GM12878 (cell line): ENCODE measurements around the gene TCTN1. TPM values are rescaled to one million over a fixed set of nuclear protein-coding genes. Genes with fewer than 3 reads are reported as not detected.
A peak's percentile ranks its signal among the peaks of the same experiment; 100 is the strongest.

Experiments
- CHD2 ChIP-seq: IDR thresholded peaks from 2 replicates; pipeline ENCODE4 v1.6.1; 2011; ENCODE audit warnings: low read depth, low read length, improper control_type of control experiment, borderline replicate concordance
- HDGF ChIP-seq: fragments of 450-650 bp; IDR thresholded peaks from 2 replicates; pipeline ENCODE4 v1.6.1; 2016; ENCODE audit warnings: antibody characterized with exemption
- JUNB ChIP-seq: IDR thresholded peaks from 2 replicates; pipeline ENCODE4 v1.6.1; 2016; ENCODE audit warnings: antibody characterized with exemption, mild to moderate bottlenecking
- KLF5 ChIP-seq: fragments of 450-650 bp; IDR thresholded peaks from 2 replicates; pipeline ENCODE4 v1.6.1; 2014; ENCODE audit warnings: mild to moderate bottlenecking; ENCODE audit not compliant: partially characterized antibody
- MYC ChIP-seq: IDR thresholded peaks from 2 replicates; pipeline ENCODE4 v1.6.1; 2011; ENCODE audit warnings: mild to moderate bottlenecking, low read length, moderate library complexity, inconsistent platforms; ENCODE audit not compliant: insufficient read depth, insufficient replicate concordance, insufficient read length, severe bottlenecking
- POLR2AphosphoS5 ChIP-seq: IDR thresholded peaks from 2 replicates; pipeline ENCODE4 v1.6.1; 2011; ENCODE audit warnings: mild to moderate bottlenecking, low read length, inconsistent platforms
- SMAD1 ChIP-seq: fragments of 450-650 bp; IDR thresholded peaks from 2 replicates; pipeline ENCODE4 v1.6.1; 2018; ENCODE audit warnings: mild to moderate bottlenecking, low read depth; ENCODE audit not compliant: partially characterized antibody
- SREBF1 ChIP-seq: IDR thresholded peaks from 2 replicates; pipeline ENCODE4 v1.6.1; 2012; ENCODE audit warnings: mild to moderate bottlenecking, low read length
- SUPT20H ChIP-seq: IDR thresholded peaks from 2 replicates; pipeline ENCODE4 v1.6.1; 2011; ENCODE audit warnings: low read depth, mild to moderate bottlenecking, low read length, moderate library complexity, borderline replicate concordance; ENCODE audit not compliant: control insufficient read depth
- TARDBP ChIP-seq: IDR thresholded peaks from 2 replicates; pipeline ENCODE4 v1.6.1; 2016; ENCODE audit warnings: borderline replicate concordance
- polyA plus RNA-seq, 11 experiments: library from polyadenylated mRNA; depleted of rRNA in 4 of 11; unstranded in 6 of 11; stranded (reverse) in 5 of 11; fragments of >200 nt; fragmentation: Nextera tagmentation in 4 of 11; fragmentation: Illumina TruSeq in 1 of 11; extraction: Ambion mirVana in 4 of 11; extraction: Trizol in 1 of 11; gene quantifications; 1 replicate in 1 of 11; 2 replicates in 10 of 11; pipeline versions ENCODE4 v1.2.1 to v1.2.3, GENCODE V29; 2011 to 2016; ENCODE audit warnings: inconsistent platforms in 2 of 11, missing spikeins in 2 of 11, low read depth in 1 of 11
- total RNA-seq, 4 experiments: library from RNA; depleted of rRNA in 3 of 4; stranded (reverse); fragments of >200 nt in 3 of 4; fragmentation: Illumina TruSeq in 1 of 4; extraction: Trizol in 1 of 4; gene quantifications; 2 replicates each; pipeline versions ENCODE4 v1.2.1 to v1.2.3, GENCODE V29; 2013 to 2021
- TF ChIP-seq, protein P1 (sequence below): fragments of 450-650 bp; IDR thresholded peaks from 2 replicates; pipeline ENCODE4 v1.6.1; 2016; ENCODE audit warnings: mild to moderate bottlenecking, moderate library complexity, borderline replicate concordance
- TF ChIP-seq, protein P2 (sequence below): fragments of 450-650 bp; IDR thresholded peaks from 2 replicates; pipeline ENCODE4 v1.6.1; 2017; ENCODE audit warnings: mild to moderate bottlenecking, moderate library complexity
- TF ChIP-seq, protein P3 (sequence below): fragments of 150-350 bp; IDR thresholded peaks from 2 replicates; pipeline ENCODE4 v1.6.1; 2016; ENCODE audit warnings: low read depth, low read length
- TF ChIP-seq, protein P4 (sequence below): IDR thresholded peaks from 2 replicates; pipeline ENCODE4 v1.6.1; 2012; ENCODE audit warnings: low read depth, low read length, improper control_type of control experiment

The TCTN1 gene
- total and polyA plus RNA-seq, 10 of the 15 experiments (the other 5 are each of a cell fraction or from before 2014, with no cell fraction given) = 8.8 to 23.5 (median 15.3) TPM

DNA sequence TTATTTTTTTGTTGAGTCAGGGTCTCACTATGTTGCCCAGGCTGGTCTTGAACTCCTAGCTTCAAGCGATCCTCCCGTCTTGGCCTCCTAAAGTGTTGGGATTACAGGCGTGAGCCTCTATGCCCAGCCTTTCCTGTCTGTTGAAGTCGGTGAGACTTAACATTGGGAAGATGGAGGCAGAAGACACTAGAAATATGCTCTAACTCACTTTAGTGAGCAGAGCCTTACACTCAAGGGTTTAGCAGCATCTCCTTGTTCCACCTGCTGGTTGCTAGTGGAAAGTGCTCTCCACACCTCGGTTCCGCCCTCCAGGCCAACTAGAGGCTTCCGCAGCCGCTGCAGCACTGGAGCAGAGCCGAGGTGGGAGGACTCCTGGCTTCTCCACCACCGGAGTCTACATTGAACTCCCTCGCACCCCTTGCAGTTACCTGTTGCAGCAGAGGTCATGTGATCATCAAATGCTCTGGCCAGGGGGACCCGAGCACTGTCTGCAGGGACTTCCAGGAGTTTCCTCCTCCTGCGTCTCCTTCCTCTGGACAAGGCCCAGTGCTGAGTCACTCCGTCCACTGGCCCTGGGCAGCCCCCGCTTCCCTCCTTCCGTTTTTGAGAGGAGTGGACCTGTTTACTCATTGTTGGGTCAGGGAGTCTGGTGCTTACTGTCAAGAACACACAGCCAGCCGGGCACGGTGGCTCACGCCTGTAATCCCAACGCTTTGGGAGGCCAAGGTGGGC, 84.4 kb downstream of the TCTN1 start (continued):
- TF ChIP-seq KLF5 = no peak
- no peak for TF ChIP-seq TARDBP
- TF ChIP-seq POLR2AphosphoS5 = no peak
- TF ChIP-seq CHD2 = no peak
- TF ChIP-seq, protein P1, sequence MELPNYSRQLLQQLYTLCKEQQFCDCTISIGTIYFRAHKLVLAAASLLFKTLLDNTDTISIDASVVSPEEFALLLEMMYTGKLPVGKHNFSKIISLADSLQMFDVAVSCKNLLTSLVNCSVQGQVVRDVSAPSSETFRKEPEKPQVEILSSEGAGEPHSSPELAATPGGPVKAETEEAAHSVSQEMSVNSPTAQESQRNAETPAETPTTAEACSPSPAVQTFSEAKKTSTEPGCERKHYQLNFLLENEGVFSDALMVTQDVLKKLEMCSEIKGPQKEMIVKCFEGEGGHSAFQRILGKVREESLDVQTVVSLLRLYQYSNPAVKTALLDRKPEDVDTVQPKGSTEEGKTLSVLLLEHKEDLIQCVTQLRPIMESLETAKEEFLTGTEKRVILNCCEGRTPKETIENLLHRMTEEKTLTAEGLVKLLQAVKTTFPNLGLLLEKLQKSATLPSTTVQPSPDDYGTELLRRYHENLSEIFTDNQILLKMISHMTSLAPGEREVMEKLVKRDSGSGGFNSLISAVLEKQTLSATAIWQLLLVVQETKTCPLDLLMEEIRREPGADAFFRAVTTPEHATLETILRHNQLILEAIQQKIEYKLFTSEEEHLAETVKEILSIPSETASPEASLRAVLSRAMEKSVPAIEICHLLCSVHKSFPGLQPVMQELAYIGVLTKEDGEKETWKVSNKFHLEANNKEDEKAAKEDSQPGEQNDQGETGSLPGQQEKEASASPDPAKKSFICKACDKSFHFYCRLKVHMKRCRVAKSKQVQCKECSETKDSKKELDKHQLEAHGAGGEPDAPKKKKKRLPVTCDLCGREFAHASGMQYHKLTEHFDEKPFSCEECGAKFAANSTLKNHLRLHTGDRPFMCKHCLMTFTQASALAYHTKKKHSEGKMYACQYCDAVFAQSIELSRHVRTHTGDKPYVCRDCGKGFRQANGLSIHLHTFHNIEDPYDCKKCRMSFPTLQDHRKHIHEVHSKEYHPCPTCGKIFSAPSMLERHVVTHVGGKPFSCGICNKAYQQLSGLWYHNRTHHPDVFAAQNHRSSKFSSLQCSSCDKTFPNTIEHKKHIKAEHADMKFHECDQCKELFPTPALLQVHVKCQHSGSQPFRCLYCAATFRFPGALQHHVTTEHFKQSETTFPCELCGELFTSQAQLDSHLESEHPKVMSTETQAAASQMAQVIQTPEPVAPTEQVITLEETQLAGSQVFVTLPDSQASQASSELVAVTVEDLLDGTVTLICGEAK = no peak
- no peak for TF ChIP-seq JUNB
- no peak for TF ChIP-seq SREBF1
- TF ChIP-seq SUPT20H = no peak
- no peak for TF ChIP-seq SMAD1
- TF ChIP-seq, protein P2, sequence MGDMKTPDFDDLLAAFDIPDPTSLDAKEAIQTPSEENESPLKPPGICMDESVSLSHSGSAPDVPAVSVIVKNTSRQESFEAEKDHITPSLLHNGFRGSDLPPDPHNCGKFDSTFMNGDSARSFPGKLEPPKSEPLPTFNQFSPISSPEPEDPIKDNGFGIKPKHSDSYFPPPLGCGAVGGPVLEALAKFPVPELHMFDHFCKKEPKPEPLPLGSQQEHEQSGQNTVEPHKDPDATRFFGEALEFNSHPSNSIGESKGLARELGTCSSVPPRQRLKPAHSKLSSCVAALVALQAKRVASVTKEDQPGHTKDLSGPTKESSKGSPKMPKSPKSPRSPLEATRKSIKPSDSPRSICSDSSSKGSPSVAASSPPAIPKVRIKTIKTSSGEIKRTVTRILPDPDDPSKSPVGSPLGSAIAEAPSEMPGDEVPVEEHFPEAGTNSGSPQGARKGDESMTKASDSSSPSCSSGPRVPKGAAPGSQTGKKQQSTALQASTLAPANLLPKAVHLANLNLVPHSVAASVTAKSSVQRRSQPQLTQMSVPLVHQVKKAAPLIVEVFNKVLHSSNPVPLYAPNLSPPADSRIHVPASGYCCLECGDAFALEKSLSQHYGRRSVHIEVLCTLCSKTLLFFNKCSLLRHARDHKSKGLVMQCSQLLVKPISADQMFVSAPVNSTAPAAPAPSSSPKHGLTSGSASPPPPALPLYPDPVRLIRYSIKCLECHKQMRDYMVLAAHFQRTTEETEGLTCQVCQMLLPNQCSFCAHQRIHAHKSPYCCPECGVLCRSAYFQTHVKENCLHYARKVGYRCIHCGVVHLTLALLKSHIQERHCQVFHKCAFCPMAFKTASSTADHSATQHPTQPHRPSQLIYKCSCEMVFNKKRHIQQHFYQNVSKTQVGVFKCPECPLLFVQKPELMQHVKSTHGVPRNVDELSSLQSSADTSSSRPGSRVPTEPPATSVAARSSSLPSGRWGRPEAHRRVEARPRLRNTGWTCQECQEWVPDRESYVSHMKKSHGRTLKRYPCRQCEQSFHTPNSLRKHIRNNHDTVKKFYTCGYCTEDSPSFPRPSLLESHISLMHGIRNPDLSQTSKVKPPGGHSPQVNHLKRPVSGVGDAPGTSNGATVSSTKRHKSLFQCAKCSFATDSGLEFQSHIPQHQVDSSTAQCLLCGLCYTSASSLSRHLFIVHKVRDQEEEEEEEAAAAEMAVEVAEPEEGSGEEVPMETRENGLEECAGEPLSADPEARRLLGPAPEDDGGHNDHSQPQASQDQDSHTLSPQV = no peak
- TF ChIP-seq MYC = no peak
- TF ChIP-seq, protein P3, sequence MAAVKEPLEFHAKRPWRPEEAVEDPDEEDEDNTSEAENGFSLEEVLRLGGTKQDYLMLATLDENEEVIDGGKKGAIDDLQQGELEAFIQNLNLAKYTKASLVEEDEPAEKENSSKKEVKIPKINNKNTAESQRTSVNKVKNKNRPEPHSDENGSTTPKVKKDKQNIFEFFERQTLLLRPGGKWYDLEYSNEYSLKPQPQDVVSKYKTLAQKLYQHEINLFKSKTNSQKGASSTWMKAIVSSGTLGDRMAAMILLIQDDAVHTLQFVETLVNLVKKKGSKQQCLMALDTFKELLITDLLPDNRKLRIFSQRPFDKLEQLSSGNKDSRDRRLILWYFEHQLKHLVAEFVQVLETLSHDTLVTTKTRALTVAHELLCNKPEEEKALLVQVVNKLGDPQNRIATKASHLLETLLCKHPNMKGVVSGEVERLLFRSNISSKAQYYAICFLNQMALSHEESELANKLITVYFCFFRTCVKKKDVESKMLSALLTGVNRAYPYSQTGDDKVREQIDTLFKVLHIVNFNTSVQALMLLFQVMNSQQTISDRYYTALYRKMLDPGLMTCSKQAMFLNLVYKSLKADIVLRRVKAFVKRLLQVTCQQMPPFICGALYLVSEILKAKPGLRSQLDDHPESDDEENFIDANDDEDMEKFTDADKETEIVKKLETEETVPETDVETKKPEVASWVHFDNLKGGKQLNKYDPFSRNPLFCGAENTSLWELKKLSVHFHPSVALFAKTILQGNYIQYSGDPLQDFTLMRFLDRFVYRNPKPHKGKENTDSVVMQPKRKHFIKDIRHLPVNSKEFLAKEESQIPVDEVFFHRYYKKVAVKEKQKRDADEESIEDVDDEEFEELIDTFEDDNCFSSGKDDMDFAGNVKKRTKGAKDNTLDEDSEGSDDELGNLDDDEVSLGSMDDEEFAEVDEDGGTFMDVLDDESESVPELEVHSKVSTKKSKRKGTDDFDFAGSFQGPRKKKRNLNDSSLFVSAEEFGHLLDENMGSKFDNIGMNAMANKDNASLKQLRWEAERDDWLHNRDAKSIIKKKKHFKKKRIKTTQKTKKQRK = no peak
- TF ChIP-seq, protein P4, sequence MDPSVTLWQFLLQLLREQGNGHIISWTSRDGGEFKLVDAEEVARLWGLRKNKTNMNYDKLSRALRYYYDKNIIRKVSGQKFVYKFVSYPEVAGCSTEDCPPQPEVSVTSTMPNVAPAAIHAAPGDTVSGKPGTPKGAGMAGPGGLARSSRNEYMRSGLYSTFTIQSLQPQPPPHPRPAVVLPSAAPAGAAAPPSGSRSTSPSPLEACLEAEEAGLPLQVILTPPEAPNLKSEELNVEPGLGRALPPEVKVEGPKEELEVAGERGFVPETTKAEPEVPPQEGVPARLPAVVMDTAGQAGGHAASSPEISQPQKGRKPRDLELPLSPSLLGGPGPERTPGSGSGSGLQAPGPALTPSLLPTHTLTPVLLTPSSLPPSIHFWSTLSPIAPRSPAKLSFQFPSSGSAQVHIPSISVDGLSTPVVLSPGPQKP = peak; percentile 74; the same call in 1 of the 2 replicates
- TF ChIP-seq HDGF = no peak
